Hepatocyte (in vitro differentiated cells): ENCODE measurements around the gene CPN2. TPM values are rescaled to one million over a fixed set of nuclear protein-coding genes. Genes with fewer than 3 reads are reported as not detected.
A peak's percentile ranks its signal among the peaks of the same experiment; 100 is the strongest.

ENCODE experiments used
- DNase-seq: peaks from one replicate; pipeline ENCODE4 v3.0.0-alpha.2; 2016; ENCODE audit warnings: low spot score
- H2AFZ ChIP-seq: fragments of 200-600 bp; sonication (generic); 2 replicates; pipeline ENCODE4 v1.6.0; 2016; ENCODE audit warnings: antibody characterized with exemption, mild to moderate bottlenecking
- H3K27ac ChIP-seq: fragments of 200-600 bp; sonication (generic); 2 replicates; pipeline ENCODE4 v1.5.1; 2016; ENCODE audit warnings: mild to moderate bottlenecking
- H3K27me3 ChIP-seq: fragments of 200-600 bp; sonication (generic); 2 replicates; pipeline ENCODE4 v1.6.1; 2016
- H3K36me3 ChIP-seq: fragments of 200-600 bp; sonication (generic); replicated peaks from 2 replicates; pipeline ENCODE4 v1.5.1; 2016; ENCODE audit warnings: low read depth; ENCODE audit not compliant: insufficient read depth
- H3K4me1 ChIP-seq: fragments of 200-600 bp; sonication (generic); 2 replicates; pipeline ENCODE4 v1.5.1; 2016; ENCODE audit warnings: mild to moderate bottlenecking, moderate library complexity; ENCODE audit not compliant: insufficient read depth
- H3K4me2 ChIP-seq: fragments of 200-600 bp; sonication (generic); 2 replicates; pipeline ENCODE4 v1.6.0; 2016
- H3K4me3 ChIP-seq: fragments of 200-600 bp; sonication (generic); 2 replicates; pipeline ENCODE4 v1.5.1; 2016; ENCODE audit warnings: mild to moderate bottlenecking
- H3K79me2 ChIP-seq: fragments of 200-600 bp; sonication (generic); 2 replicates; pipeline ENCODE4 v1.6.0; 2017; ENCODE audit warnings: mild to moderate bottlenecking
- H3K9me2 ChIP-seq: fragments of 200-600 bp; sonication (generic); replicated peaks from 2 replicates; pipeline ENCODE4 v1.6.0; 2017; ENCODE audit warnings: mild to moderate bottlenecking; ENCODE audit not compliant: insufficient read depth
- H3K9me3 ChIP-seq: fragments of 200-600 bp; sonication (generic); 2 replicates; pipeline ENCODE4 v1.5.1; 2016; ENCODE audit warnings: low read depth, mild to moderate bottlenecking
- H4K20me1 ChIP-seq: fragments of 200-600 bp; sonication (generic); 2 replicates; pipeline ENCODE4 v1.6.0; 2016; ENCODE audit warnings: mild to moderate bottlenecking; ENCODE audit not compliant: insufficient read depth, poor library complexity, severe bottlenecking
- EZH2 ChIP-seq: fragments of 200-600 bp; sonication (generic); IDR thresholded peaks from 2 replicates; pipeline ENCODE4 v1.6.1; 2016; ENCODE audit warnings: antibody characterized with exemption, mild to moderate bottlenecking, borderline replicate concordance
- EZH2phosphoT487 ChIP-seq: fragments of 200-600 bp; sonication (generic); IDR thresholded peaks from one replicate; pipeline ENCODE4 v1.6.1; 2018; ENCODE audit warnings: antibody characterized with exemption, mild to moderate bottlenecking, low read depth, moderate library complexity; ENCODE audit not compliant: unreplicated experiment, severe bottlenecking
- WGBS: methylation state at CpG from one replicate; pipeline ENCODE4 v1.1.6; 2016; ENCODE audit warnings: low lambda C conversion rate; ENCODE audit errors: missing lambda C conversion rate; 5-methylcytosine and 5-hydroxymethylcytosine counted together
- polyA plus RNA-seq: library from polyadenylated mRNA; unstranded; fragments of >200 nt; fragmentation: Nextera tagmentation; extraction: Ambion mirVana; gene quantifications from 2 replicates; pipeline ENCODE4 v1.2.1, GENCODE V29; 2016
- total RNA-seq: library from RNA; depleted of rRNA; stranded (reverse); fragments of >200 nt; gene quantifications from 2 replicates; pipeline ENCODE4 v1.2.3, GENCODE V29; 2014
- TF ChIP-seq, protein P1 (sequence below): fragments of 200-600 bp; sonication (generic); IDR thresholded peaks from 2 replicates; pipeline ENCODE4 v1.5.1; 2016; ENCODE audit warnings: antibody characterized with exemption, mild to moderate bottlenecking; ENCODE audit not compliant: poor library complexity

Gene CPN2
- total and polyA plus RNA-seq, 2 experiments from 2014 or later = 3.3 to 4.6 TPM

- Histone ChIP-seq H3K9me3 (no peaks in the 10 kb centered on the region), H3K36me3 (no peaks in the 10 kb centered on the region), H4K20me1 (no peaks in the 10 kb centered on the region), H3K27ac (peak overlapping the region; percentile 75), H3K4me2 (peak overlapping the region; percentile 51), H3K4me1 (peaks cover 31% of the 10 kb centered on the region), H3K79me2 (no peaks in the 10 kb centered on the region), H2AFZ (no peak overlapping the region), H3K4me3 (no peak overlapping the region), H3K9me2 (no peaks in the 10 kb centered on the region), H3K27me3 (no peaks in the 10 kb centered on the region)
- no peak for DNase-seq
- TF ChIP-seq, protein P1, sequence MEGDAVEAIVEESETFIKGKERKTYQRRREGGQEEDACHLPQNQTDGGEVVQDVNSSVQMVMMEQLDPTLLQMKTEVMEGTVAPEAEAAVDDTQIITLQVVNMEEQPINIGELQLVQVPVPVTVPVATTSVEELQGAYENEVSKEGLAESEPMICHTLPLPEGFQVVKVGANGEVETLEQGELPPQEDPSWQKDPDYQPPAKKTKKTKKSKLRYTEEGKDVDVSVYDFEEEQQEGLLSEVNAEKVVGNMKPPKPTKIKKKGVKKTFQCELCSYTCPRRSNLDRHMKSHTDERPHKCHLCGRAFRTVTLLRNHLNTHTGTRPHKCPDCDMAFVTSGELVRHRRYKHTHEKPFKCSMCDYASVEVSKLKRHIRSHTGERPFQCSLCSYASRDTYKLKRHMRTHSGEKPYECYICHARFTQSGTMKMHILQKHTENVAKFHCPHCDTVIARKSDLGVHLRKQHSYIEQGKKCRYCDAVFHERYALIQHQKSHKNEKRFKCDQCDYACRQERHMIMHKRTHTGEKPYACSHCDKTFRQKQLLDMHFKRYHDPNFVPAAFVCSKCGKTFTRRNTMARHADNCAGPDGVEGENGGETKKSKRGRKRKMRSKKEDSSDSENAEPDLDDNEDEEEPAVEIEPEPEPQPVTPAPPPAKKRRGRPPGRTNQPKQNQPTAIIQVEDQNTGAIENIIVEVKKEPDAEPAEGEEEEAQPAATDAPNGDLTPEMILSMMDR = no peak
- TF ChIP-seq EZH2phosphoT487 (no peak), EZH2 (no peak)
- 86% methylated on average over 24 of the region's 26 CpGs for WGBS
These were observed 29.2 kb downstream of the CPN2 start for GRCh38 chr3:194321693-194322640.

GRCh38 chr3:194320744-194321243, 30.3 kb downstream of the CPN2 start:
- no peak for DNase-seq
- H3K4me3 ChIP-seq = no peak overlapping the region
- H3K4me1 ChIP-seq = peaks cover 35% of the 10 kb centered on the region
- H3K9me3 ChIP-seq = no peaks in the 10 kb centered on the region
- H3K27ac ChIP-seq = peak overlapping the region; percentile 75
- WGBS = 50% methylated on average over 10 of the region's 10 CpGs
- no peaks in the 10 kb centered on the region for H3K9me2 ChIP-seq
- no peaks in the 10 kb centered on the region for H3K27me3 ChIP-seq
- H3K79me2 ChIP-seq = no peaks in the 10 kb centered on the region
- H2AFZ ChIP-seq = no peak overlapping the region
- H4K20me1 ChIP-seq = no peaks in the 10 kb centered on the region
- no peak for TF ChIP-seq EZH2phosphoT487
- H3K4me2 ChIP-seq = peak overlapping the region; percentile 46
- H3K36me3 ChIP-seq = no peaks in the 10 kb centered on the region

DNA sequence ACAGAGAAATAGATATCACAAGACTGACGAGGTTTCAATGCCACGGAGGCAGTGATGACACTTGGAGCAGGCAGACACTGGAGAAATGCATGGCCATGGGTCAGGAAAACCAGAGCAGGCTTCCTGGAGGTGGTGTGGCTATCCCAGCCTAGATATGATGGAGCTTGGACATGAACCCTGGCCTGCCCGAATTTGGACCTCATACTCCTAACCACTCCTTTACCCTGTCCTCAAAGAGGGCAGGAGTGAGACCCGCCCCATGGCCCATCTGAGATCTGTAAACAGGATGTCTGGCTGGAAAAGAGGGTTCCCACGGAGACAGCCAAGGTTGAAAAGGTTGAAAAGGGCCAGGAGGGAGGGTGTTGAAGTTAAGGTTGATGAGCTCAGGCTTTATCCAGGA, 31.0 kb downstream of the CPN2 start:
- H4K20me1 ChIP-seq = no peaks in the 10 kb centered on the region
- H3K4me1 ChIP-seq = peaks cover 38% of the 10 kb centered on the region
- H3K4me3 ChIP-seq = no peak overlapping the region
- no peaks in the 10 kb centered on the region for H3K36me3 ChIP-seq
- peak overlapping the region; percentile 55 for H3K27ac ChIP-seq
- no peak overlapping the region for H2AFZ ChIP-seq
- no peaks in the 10 kb centered on the region for H3K79me2 ChIP-seq
- no peak for DNase-seq
- no peaks in the 10 kb centered on the region for H3K9me2 ChIP-seq
- H3K27me3 ChIP-seq = no peaks in the 10 kb centered on the region
- peak overlapping the region; percentile 46 for H3K4me2 ChIP-seq
- WGBS = 71% methylated on average over 5 of the region's 5 CpGs
- H3K9me3 ChIP-seq = no peaks in the 10 kb centered on the region
- TF ChIP-seq EZH2 = no peak
- no peak for TF ChIP-seq EZH2phosphoT487
- TF ChIP-seq, protein P1 = no peak

- no peaks in the 10 kb centered on the region for H3K79me2 ChIP-seq
- H3K9me2 ChIP-seq = no peaks in the 10 kb centered on the region
These were observed 32.5 kb downstream of the CPN2 start for GRCh38 chr3:194318511-194319161.

More at GRCh38 chr3:194318511-194319161, 32.5 kb downstream of the CPN2 start:
- Histone ChIP-seq H3K9me3 (no peaks in the 10 kb centered on the region), H3K4me2 (no peak overlapping the region), H3K27me3 (no peaks in the 10 kb centered on the region), H4K20me1 (no peaks in the 10 kb centered on the region), H3K4me3 (no peak overlapping the region), H3K27ac (no peak overlapping the region), H2AFZ (no peak overlapping the region), H3K36me3 (no peaks in the 10 kb centered on the region), H3K4me1 (peaks cover 44% of the 10 kb centered on the region)
- WGBS = 95% methylated on average over 3 of the region's 3 CpGs
- TF ChIP-seq EZH2phosphoT487 = no peak
- no peak for TF ChIP-seq EZH2
- TF ChIP-seq, protein P1 = no peak
- no peak for DNase-seq
